ENCODE results near the gene MTMR11. TPM values are rescaled to one million over a fixed set of nuclear protein-coding genes. Genes with fewer than 3 reads are reported as not detected.
A peak's percentile ranks its signal among the peaks of the same experiment; 100 is the strongest.
"Not testable (repeated sequence)": the region's sequence is repeated elsewhere in the genome, so short reads cannot be mapped to it uniquely, and the experiment has no call there.

MTMR11 gene
- polyA plus RNA-seq, 3 donors: 53.1 to 152 (median 54.6) TPM

GRCh38 chr1:149962736-149963135 lies 26.1 kb upstream of the MTMR11 start:
- intact Hi-C loops (cut with micrococcal nuclease): loop anchor here in 1 of 2 donors (10.0 kb wide), 1 partner anchor 202 kb away; no protein-coding TSS in a partner anchor
- Mint-ChIP-seq H3K27ac (peak overlapping the region in 2 of 7 donors; percentile 17 to 55), H3K27me3 (ENCODE audit: low read depth in 3 of 3) (peaks cover 38 to 64% (median 62%) of the 10 kb centered on the region in 3 donors), H3K4me1 (peaks cover 13% of the 10 kb centered on the region), H3K4me3 (peak overlapping the region in 1 of 2 donors; percentile 27), H3K36me3 (peaks cover 0 to 2% of the 10 kb centered on the region in 2 donors), H3K9me3 (peaks cover 0 to 6% (median 4%) of the 10 kb centered on the region in 7 donors)
- no peaks in the 10 kb centered on the region for H3K79me2 ChIP-seq (ENCODE audit: insufficient read depth, low read length)
- DNase-seq: no peak
- peaks cover 8 to 9% of the 10 kb centered on the region in 2 donors for H3K4me1 ChIP-seq (ENCODE audit: control insufficient read depth in 1 of 2, insufficient read depth in 2 of 2, low read length in 2 of 2)
- 100% methylated on average over 1 of the region's 2 CpGs for WGBS (ENCODE audit: insufficient coverage)
- H3K27me3 ChIP-seq (ENCODE audit: control insufficient read depth in 2 of 2, insufficient read depth in 2 of 2, low read length in 2 of 2): peaks cover 44 to 67% of the 10 kb centered on the region in 2 donors
- no peak for TF ChIP-seq CTCF (IDR thresholded peaks at IDR 0.05)
- no peak overlapping the region for H3K4me3 ChIP-seq (replicated peaks in 1 of 3; ENCODE audit: low read depth in 2 of 3, low read length in 3 of 3)
- H3K4me2 ChIP-seq (replicated peaks; ENCODE audit: extremely low read depth, low read length, poor library complexity, severe bottlenecking): no peak overlapping the region
- no peak overlapping the region for H3K9ac ChIP-seq (ENCODE audit: insufficient read depth, low read length, poor library complexity, severe bottlenecking)
- no peak overlapping the region for H2AFZ ChIP-seq (ENCODE audit: insufficient read depth, low read depth, low read length, poor library complexity, severe bottlenecking)
- H4K20me1 ChIP-seq (ENCODE audit: insufficient read depth, low read length): no peaks in the 10 kb centered on the region
- no peak overlapping the region for H3K27ac ChIP-seq (ENCODE audit: low read depth in 1 of 2, low read length in 2 of 2)
- H3K9me3 ChIP-seq (replicated peaks in 1 of 2; ENCODE audit: control insufficient read depth in 1 of 2, insufficient read depth in 1 of 2, low read length in 2 of 2): peaks cover 0 to 2% of the 10 kb centered on the region in 2 donors
- H3K36me3 ChIP-seq (replicated peaks in 1 of 2; ENCODE audit: control insufficient read depth in 1 of 2, insufficient read depth in 2 of 2, low read length in 2 of 2): no peaks in the 10 kb centered on the region

GRCh38 chr1:149962039-149962647 lies 25.5 kb upstream of the MTMR11 start:
- Histone ChIP-seq H3K9ac (ENCODE audit: insufficient read depth, low read length, poor library complexity, severe bottlenecking) (no peak overlapping the region), H3K9me3 (replicated peaks in 1 of 2; ENCODE audit: control insufficient read depth in 1 of 2, insufficient read depth in 1 of 2, low read length in 2 of 2) (peaks cover 0 to 5% of the 10 kb centered on the region in 2 donors), H3K36me3 (replicated peaks in 1 of 2; ENCODE audit: control insufficient read depth in 1 of 2, insufficient read depth in 2 of 2, low read length in 2 of 2) (no peaks in the 10 kb centered on the region), H3K4me2 (replicated peaks; ENCODE audit: extremely low read depth, low read length, poor library complexity, severe bottlenecking) (no peak overlapping the region), H2AFZ (ENCODE audit: insufficient read depth, low read depth, low read length, poor library complexity, severe bottlenecking) (no peak overlapping the region), H4K20me1 (ENCODE audit: insufficient read depth, low read length) (no peaks in the 10 kb centered on the region), H3K27me3 (ENCODE audit: control insufficient read depth in 2 of 2, insufficient read depth in 2 of 2, low read length in 2 of 2) (peaks cover 38 to 62% of the 10 kb centered on the region in 2 donors), H3K4me3 (replicated peaks in 1 of 3; ENCODE audit: low read depth in 2 of 3, low read length in 3 of 3) (no peak overlapping the region), H3K4me1 (ENCODE audit: control insufficient read depth in 1 of 2, insufficient read depth in 2 of 2, low read length in 2 of 2) (peaks cover 8 to 9% of the 10 kb centered on the region in 2 donors), H3K27ac (ENCODE audit: low read depth in 1 of 2, low read length in 2 of 2) (no peak overlapping the region), H3K79me2 (ENCODE audit: insufficient read depth, low read length) (no peaks in the 10 kb centered on the region)
- intact Hi-C loops (cut with micrococcal nuclease): loop anchor here in 1 of 2 donors (10.0 kb wide), 1 partner anchor 203 kb away; no protein-coding TSS in a partner anchor
- TF ChIP-seq CTCF (IDR thresholded peaks at IDR 0.05): peak; percentile 88
- DNase-seq: peak; percentile 69 to 81 (median 80)
- WGBS (ENCODE audit: insufficient coverage): 0% methylated on average over 1 of the region's 3 CpGs
- H3K27ac Mint-ChIP-seq: no peak overlapping the region
- peaks cover 0 to 9% (median 7%) of the 10 kb centered on the region in 7 donors for H3K9me3 Mint-ChIP-seq
- peaks cover 38 to 63% (median 59%) of the 10 kb centered on the region in 3 donors for H3K27me3 Mint-ChIP-seq (ENCODE audit: low read depth in 3 of 3)
- peaks cover 0 to 2% of the 10 kb centered on the region in 2 donors for H3K36me3 Mint-ChIP-seq
- H3K4me3 Mint-ChIP-seq: no peak overlapping the region
- H3K4me1 Mint-ChIP-seq: peaks cover 11% of the 10 kb centered on the region

- H4K20me1 ChIP-seq (ENCODE audit: insufficient read depth, low read length); H3K27ac Mint-ChIP-seq; H3K36me3 Mint-ChIP-seq; H3K27ac ChIP-seq (ENCODE audit: low read depth in 1 of 2, low read length in 2 of 2); H3K4me3 ChIP-seq (replicated peaks in 1 of 3; ENCODE audit: low read depth in 2 of 3, low read length in 3 of 3); H3K4me2 ChIP-seq (replicated peaks; ENCODE audit: extremely low read depth, low read length, poor library complexity, severe bottlenecking); intact Hi-C loops (cut with micrococcal nuclease); H2AFZ ChIP-seq (ENCODE audit: insufficient read depth, low read depth, low read length, poor library complexity, severe bottlenecking); H3K4me1 ChIP-seq (ENCODE audit: control insufficient read depth in 1 of 2, insufficient read depth in 2 of 2, low read length in 2 of 2); H3K4me1 Mint-ChIP-seq; H3K36me3 ChIP-seq (replicated peaks in 1 of 2; ENCODE audit: control insufficient read depth in 1 of 2, insufficient read depth in 2 of 2, low read length in 2 of 2); H3K9me3 ChIP-seq (replicated peaks in 1 of 2; ENCODE audit: control insufficient read depth in 1 of 2, insufficient read depth in 1 of 2, low read length in 2 of 2); H3K79me2 ChIP-seq (ENCODE audit: insufficient read depth, low read length); DNase-seq; H3K9ac ChIP-seq (ENCODE audit: insufficient read depth, low read length, poor library complexity, severe bottlenecking): not testable (repeated sequence)
- Mint-ChIP-seq H3K27me3 (ENCODE audit: low read depth in 3 of 3) (peaks cover 36 to 66% (median 61%) of the 10 kb centered on the region in 3 donors), H3K9me3 (peaks cover 0 to 13% (median 8%) of the 10 kb centered on the region in 7 donors), H3K4me3 (peak overlapping the region in 1 of 2 donors; percentile 56)
- peaks cover 4 to 17% of the 10 kb centered on the region in 2 donors for H3K27me3 ChIP-seq (ENCODE audit: control insufficient read depth in 2 of 2, insufficient read depth in 2 of 2, low read length in 2 of 2)
- WGBS (ENCODE audit: insufficient coverage): 96% methylated on average over 6 of the region's 14 CpGs
Measured at GRCh38 chr1:149957548-149957947, 20.9 kb upstream of the MTMR11 start.
